Activated naive CD8-positive, alpha-beta T cell treated with anti-CD3 and anti-CD28 coated beads, Interleukin-2, amount 50 U/mL, for 16 hours (primary cell): ENCODE data around the gene TBC1D22B.

Experiments used
- DNase-seq: peaks from one replicate; pipeline ENCODE4 v3.0.0-alpha.2; 2020; ENCODE audit warnings: low read depth, low spot score

The TBC1D22B gene

DNA sequence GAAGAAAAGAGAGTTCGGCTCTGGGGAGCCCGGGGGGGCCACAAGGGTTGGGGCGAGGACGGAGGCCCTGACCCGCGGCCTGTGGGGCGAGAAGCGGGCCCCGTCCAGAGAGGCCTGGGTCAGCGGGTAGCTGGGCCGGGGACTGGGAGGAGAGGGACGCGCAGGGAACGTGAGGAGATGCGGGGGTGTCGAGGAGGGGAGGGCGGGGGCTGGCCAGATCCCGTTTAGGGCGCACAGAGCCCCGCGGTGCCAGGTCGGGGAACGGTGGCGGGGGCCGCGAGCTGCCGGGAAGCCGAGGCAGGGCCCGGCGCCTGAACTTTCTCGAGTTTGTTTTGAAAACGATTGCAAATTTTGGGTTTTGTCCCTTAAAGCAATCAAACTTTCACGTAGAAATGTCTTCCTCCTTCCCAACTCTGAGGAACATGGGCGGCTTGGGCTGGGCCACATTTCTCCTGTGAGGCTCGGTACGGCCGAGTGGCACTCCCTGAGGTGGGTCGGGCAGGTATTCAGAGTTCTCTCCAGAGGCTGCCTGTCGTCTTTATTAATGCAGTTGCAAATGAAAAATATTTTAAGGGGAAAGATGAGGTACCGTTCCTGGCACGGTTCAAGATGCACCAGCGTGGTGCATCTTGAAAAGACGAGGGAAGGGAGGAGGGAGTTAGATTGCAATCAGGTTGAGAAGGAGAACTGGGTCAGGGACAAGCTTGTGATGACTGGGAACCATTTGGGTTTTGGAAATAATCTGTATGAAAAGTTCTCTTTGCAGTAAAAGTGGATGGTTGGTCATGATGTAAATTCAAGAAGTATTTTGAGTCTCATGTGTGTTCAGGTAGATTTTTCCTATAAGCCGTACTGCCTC lies 97.2 kb downstream of the TBC1D22B start:
- DNase-seq: no peak

DNA sequence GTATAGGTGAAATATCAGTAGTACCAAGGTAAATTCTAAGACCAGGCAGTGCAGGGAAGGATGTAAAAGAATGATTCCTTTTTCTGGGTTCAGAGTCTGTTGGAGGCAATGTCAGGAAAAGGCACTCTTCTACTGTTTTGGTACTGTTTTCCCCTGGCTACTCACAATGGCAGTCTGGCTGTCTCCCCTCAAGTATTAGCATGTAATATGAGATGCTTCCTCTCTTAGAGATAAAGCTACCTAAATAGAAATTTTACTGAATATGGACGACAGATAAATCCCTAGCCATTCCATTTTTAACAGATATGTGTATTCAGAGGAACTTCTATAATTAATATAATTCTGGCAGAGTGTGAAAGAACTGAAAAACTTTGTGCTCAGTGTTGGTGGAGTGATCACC lies 99.7 kb downstream of the TBC1D22B start:
- DNase-seq: no peak

- no peak for DNase-seq
Measured at GRCh38 chr6:37357860-37358259, 100.3 kb downstream of the TBC1D22B start.

GRCh38 chr6:37359039-37359438 lies 101.5 kb downstream of the TBC1D22B start:
- no peak for DNase-seq

DNA sequence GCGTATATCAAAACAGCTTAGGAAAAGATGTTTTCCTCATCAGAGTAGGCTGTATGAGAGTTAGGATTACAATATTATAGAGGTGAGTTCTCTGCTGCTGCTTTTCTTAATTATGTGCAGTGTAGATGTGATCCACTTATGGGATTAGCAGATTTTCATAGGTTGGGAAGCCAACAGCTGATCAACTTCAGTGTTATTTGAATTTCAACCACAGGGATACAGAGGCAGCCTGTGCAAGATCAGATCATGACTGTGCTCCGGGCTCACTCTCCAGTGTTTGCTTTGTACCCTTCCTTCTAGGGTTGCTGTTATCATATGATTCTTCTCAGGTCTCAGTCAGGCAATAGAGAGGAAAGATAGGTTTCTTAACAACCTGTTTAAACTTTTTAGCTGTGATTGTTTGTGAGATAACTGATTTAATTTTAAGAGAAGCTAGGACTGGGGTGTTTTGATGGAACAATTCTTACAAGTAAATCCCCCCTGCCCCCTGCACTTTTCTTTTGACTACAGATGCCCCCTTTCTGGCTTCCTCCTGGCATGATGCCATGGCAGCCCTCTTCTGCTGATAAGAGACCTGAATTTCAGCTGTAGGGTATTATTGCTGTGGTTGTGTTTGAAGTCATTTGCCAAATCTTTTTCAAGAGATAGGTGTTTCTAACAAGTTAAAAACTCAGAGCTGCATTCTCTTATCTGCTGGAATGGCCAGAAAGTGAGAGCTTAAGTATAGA lies 104.7 kb downstream of the TBC1D22B start:
- no peak for DNase-seq

DNA sequence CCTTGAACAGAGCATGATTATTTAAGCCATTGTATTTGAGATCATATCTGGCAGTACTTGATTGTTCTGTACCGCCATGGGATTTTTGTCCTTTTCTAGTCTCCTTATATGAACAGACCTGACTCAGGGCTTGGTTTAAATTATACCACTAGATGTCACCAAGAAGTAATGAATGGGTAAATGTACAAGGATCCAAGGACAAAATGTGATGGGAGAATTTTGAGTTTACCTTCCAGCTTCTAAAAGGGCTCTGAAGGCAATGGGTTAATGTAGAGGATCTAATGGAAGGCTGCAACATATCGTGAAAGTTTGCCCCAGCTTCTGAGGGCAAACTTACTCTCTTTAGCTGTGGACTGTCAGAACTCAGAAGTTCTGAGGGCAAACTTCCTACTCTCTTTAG lies 108.2 kb downstream of the TBC1D22B start:
- no peak for DNase-seq

DNA sequence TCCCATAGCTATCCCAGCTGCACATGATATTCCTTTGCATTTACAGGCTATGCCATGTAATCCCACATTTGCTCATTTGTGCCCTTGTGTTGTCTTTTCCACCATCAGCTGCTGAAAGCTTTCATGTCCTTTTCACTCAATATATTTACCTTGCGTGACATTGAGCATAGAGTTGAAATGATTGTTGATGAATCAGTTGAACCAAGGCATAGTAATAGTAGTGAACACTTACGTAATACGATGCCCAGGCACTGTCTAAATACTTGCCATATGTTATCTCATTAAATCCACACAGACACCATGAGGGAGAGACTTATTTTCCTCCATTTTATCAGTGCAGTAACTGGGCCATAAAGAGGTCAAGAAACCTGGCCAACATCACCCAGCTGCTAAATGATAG lies 109.3 kb downstream of the TBC1D22B start:
- DNase-seq: no peak

DNA sequence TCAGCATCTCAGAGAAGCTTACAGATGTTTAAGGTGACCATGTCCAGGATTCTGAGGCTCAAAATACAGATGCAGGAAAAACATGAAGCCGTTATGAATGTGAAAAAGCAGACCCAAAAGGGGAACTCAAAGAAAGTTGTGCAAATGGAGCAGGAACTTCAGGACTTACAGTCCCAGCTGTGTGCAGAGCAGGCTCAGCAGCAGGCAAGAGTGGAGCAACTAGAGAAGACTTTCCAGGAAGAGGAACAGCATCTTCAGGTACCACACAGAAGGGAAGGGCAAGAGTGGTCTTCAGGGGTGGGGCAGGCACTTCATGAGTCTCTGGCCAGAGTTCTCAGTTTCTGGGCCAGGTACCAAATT lies 111.4 kb downstream of the TBC1D22B start:
- DNase-seq: no peak

- no peak for DNase-seq
Measured at GRCh38 chr6:37369321-37370201, 112.0 kb downstream of the TBC1D22B start.

DNA sequence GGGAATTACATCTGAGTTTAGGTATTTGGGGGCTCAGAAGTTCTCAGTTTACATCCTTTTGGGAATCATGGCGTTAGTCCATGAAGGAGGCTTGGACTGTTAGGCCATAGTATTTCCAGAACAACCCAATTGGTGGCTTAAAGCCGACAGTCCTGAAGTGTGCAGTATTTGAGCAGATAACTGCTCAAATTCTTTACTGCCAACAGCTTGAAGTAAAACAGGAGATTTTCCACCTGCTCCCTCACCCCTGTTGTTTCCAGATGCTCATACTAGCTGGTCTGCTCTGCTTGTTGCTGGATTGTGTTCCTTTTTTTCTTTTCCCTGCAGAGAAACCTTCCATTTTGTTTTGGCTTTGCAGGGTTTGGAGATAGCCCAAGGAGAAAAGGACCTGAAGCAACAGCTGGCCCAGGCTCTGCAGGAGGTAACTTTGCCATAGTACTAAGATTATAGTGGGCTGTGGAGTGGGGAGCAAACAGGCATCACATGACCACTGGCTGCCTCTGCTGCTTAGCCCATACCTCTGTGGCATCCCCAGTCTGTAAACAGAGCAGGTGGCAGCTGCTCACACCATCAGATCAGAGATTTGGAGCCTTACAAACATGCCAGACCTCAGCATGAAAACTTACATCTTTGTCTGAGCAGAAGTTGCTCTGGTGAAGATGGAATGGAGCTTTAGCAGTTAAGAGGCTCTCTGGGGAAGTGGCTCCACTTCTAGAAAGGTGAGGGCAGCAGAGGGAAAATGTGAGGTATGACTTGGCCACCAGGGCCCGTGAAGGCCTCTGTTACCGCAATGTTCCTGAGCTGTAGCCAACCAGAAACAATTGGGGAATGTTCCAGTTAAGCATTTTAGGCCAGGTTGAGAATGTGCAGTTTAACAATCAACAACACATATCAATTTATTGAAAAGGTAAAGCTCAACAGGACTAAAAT lies 113.8 kb downstream of the TBC1D22B start:
- no peak for DNase-seq

DNA sequence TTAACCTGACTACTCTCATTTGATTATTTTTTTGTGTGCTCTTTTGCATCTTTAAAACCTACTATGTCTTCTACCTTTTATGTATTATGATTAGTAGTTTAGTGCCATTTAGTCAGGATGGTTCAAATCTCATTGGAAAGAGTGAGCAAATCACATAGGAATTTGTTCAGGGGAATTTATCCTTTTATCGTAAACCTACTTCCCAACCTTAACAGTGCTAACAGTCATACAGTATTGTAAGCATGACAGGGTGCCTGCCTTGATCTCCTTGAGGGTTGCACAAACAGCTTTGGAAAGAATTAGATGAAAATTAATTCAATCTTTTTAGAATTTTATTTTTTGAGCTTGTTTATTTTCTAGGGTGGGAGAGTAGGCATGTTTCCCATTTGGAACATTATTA lies 114.5 kb downstream of the TBC1D22B start:
- DNase-seq: no peak

DNA sequence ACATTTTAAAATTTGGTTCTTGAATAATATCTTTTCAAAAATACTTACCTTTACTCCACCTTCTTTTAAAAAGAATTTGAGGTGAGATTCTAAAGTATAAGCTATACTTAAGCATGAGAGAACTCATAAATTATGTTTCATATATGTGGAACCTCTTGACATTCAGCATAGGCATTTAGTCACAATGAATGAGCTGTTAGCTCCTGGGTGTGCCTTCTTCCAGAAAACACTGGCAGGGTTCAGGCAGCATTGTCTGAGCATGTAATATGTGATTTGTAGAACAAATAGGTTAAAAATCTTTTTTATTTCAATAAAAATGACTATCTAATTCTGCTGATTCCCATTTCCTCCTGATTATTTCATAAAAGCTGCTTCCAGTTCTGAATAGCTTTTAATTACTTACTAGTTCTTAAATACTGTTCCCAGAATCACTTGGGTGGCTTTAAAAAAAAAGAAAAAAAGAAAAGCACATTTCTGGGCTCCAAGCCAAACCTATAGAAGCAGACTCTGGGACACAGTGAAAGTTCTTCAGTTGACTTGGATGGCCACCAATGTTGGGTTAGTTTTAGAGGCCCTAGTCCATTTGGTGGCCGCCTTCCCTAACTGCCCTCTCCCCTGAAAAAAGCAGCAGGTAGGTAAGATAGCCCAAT lies 116.4 kb downstream of the TBC1D22B start:
- DNase-seq: no peak

- no peak for DNase-seq
Measured at GRCh38 chr6:37375376-37375775, 117.8 kb downstream of the TBC1D22B start.

GRCh38 chr6:37376078-37376743 lies 118.6 kb downstream of the TBC1D22B start:
- DNase-seq: no peak

DNA sequence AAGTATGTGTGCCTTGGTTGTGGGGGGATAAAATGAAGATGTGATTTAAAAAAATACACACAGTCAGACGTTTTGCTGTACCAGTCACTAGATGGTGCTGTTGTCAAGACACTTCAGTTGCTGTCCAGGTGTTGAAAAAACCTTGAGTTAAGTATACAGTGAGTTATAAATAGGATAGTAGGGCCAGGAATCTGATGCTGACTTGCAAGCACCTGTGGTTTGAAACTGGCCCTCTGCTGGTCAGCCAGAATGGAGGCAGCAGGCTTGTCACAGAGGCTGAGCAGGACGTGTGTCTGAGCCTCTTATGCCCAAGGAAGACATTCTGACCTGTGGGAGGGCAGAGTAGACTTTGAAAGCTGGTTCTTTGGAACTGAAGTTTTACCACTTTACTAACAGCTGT lies 124.0 kb downstream of the TBC1D22B start:
- DNase-seq: no peak
